ENCODE measurements around the gene TTYH1. TPM values are rescaled to one million over a fixed set of nuclear protein-coding genes. Genes with fewer than 3 reads are reported as not detected.
A peak's percentile ranks its signal among the peaks of the same experiment; 100 is the strongest.
"Not testable (repeated sequence)": the region's sequence is repeated elsewhere in the genome, so short reads cannot be mapped to it uniquely, and the experiment has no call there.

The TTYH1 gene
- total RNA-seq, 2 experiments from 2014 or later, result not detected

GRCh38 chr19:54444737-54445136 is 29.5 kb downstream of the TTYH1 start:
- intact Hi-C loops (cut with DNase I, micrococcal nuclease), result no loop called here
- Histone ChIP-seq H3K4me1 (ENCODE audit: insufficient read depth, low read length) (peaks cover 16% of the 10 kb centered on the region), H3K27ac (ENCODE audit: low read depth in 1 of 2, low read length in 2 of 2) (no peak overlapping the region), H3K36me3 (ENCODE audit: insufficient read depth, low read length) (peaks cover 20% of the 10 kb centered on the region), H3K27me3 (ENCODE audit: control insufficient read depth in 1 of 2, insufficient read depth in 2 of 2, low read length in 2 of 2) (no peaks in the 10 kb centered on the region), H3K9me3 (ENCODE audit: control insufficient read depth in 1 of 2, insufficient read depth in 1 of 2, low read length in 2 of 2) (no peaks in the 10 kb centered on the region), H3K4me3 (ENCODE audit: low read length) (no peak overlapping the region)
- DNase-seq, result no peak
- Mint-ChIP-seq H3K9me3 (no peaks in the 10 kb centered on the region), H3K4me1 (ENCODE audit: low read depth) (peaks cover 28% of the 10 kb centered on the region), H3K4me3 (no peak overlapping the region), H3K36me3 (ENCODE audit: low read depth) (peaks cover 38% of the 10 kb centered on the region), H3K27ac (peak overlapping the region; percentile 27), H3K27me3 (no peaks in the 10 kb centered on the region)
- no peak for TF ChIP-seq CTCF (IDR thresholded peaks at IDR 0.05)
- ChIA-PET POLR2A (no interaction called here), CTCF (no interaction called here)
- no peak for ATAC-seq (ENCODE audit: poor library complexity)

GRCh38 chr19:54446349-54446748 is 31.1 kb downstream of the TTYH1 start:
- H3K9me3 Mint-ChIP-seq; H3K27me3 ChIP-seq (ENCODE audit: control insufficient read depth in 1 of 2, insufficient read depth in 2 of 2, low read length in 2 of 2); DNase-seq; POLR2A ChIA-PET; H3K4me3 ChIP-seq (ENCODE audit: low read length); H3K9me3 ChIP-seq (ENCODE audit: control insufficient read depth in 1 of 2, insufficient read depth in 1 of 2, low read length in 2 of 2); H3K4me3 Mint-ChIP-seq; H3K27ac Mint-ChIP-seq; H3K27me3 Mint-ChIP-seq; intact Hi-C loops (cut with DNase I, micrococcal nuclease); CTCF ChIA-PET; H3K27ac ChIP-seq (ENCODE audit: low read depth in 1 of 2, low read length in 2 of 2); ATAC-seq (ENCODE audit: poor library complexity): not testable (repeated sequence)
- H3K36me3 ChIP-seq (ENCODE audit: insufficient read depth, low read length), result peaks cover 26% of the 10 kb centered on the region
- Mint-ChIP-seq H3K4me1 (ENCODE audit: low read depth) (peaks cover 44% of the 10 kb centered on the region), H3K36me3 (ENCODE audit: low read depth) (peaks cover 49% of the 10 kb centered on the region)
- H3K4me1 ChIP-seq (ENCODE audit: insufficient read depth, low read length), result peaks cover 32% of the 10 kb centered on the region

DNA sequence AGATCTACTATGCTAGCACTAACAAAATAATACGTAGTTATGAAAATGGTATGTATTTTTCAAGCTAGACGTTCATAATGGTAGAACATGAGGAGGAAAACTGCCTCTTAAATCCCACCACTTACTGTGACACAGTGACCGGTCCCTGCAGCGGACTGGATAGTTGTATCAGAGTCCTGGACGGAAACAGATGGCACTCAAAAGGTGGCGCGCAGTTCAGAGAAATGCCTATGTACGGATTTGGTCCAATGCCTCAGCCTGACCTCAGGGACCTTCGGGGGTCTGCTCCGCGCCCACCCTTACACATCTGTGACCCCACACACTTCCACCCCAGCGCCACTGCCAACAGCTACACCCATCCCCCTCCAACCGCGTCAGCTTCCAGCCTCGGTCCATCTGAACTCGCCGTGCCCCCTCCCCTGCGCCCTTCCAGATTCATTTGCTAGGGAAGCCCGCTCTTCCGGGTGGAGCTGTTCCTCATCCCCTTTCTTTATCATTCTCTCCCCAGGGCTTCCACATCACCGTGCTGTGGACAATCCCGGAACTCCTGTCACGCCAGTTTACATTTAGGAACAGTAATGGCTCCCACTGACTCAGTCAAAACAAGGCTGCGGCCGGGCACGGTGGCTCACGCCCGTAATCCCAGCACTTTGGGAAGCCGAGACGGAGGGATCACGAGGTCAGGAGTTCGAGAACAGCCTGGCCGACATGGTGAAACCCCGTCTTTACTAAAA is 32.9 kb downstream of the TTYH1 start:
- ChIA-PET CTCF (no interaction called here), POLR2A (interaction anchor here (0.6 to 2.4 kb wide), 28 partner anchors 8 to 1206 kb away, joined by 3 to 72 read pairs (median 5); partner anchors contain the start of genes CDC42EP5, CNOT3, KMT5C and LENG1)
- Mint-ChIP-seq H3K27ac (peak overlapping the region; percentile 98), H3K27me3 (no peaks in the 10 kb centered on the region), H3K4me3 (peak overlapping the region; percentile 92), H3K36me3 (ENCODE audit: low read depth) (peaks cover 60% of the 10 kb centered on the region), H3K4me1 (ENCODE audit: low read depth) (peaks cover 54% of the 10 kb centered on the region), H3K9me3 (no peaks in the 10 kb centered on the region)
- Histone ChIP-seq H3K27ac (ENCODE audit: low read depth in 1 of 2, low read length in 2 of 2) (peak overlapping the region; percentile 91 to 98), H3K9me3 (ENCODE audit: control insufficient read depth in 1 of 2, insufficient read depth in 1 of 2, low read length in 2 of 2) (no peaks in the 10 kb centered on the region), H3K4me1 (ENCODE audit: insufficient read depth, low read length) (peaks cover 48% of the 10 kb centered on the region), H3K4me3 (ENCODE audit: low read length) (peak overlapping the region; percentile 98), H3K27me3 (ENCODE audit: control insufficient read depth in 1 of 2, insufficient read depth in 2 of 2, low read length in 2 of 2) (no peaks in the 10 kb centered on the region), H3K36me3 (ENCODE audit: insufficient read depth, low read length) (peaks cover 45% of the 10 kb centered on the region)
- intact Hi-C loops (cut with DNase I, micrococcal nuclease), result loop anchor here in 1 of 2 experiments (2.0 kb wide), 1 partner anchor 17 kb away; no protein-coding TSS in a partner anchor
- DNase-seq, result peak in 10 of 14 experiments; percentile 10 to 73 (median 35)
- peak; percentile 31 for ATAC-seq (ENCODE audit: poor library complexity)
- no peak for TF ChIP-seq CTCF (IDR thresholded peaks at IDR 0.05)
